Metanephros (tissue), 2 donors: ENCODE data around the gene IL23R. TPM values are rescaled to one million over a fixed set of nuclear protein-coding genes. Genes with fewer than 3 reads are reported as not detected.

Source experiments
- small RNA-seq: library from RNA; depleted of rRNA; stranded (forward); fragments of <200 nt; gene quantifications from one replicate; pipeline ENCODE3, GENCODE V24; 2014; ENCODE audit warnings: low replicate concordance
- total RNA-seq: library from RNA; depleted of rRNA; stranded (reverse); fragments of >200 nt; gene quantifications from one replicate; pipeline ENCODE4 v1.2.3, GENCODE V29; 2014

The IL23R gene
- 0.06 TPM for total RNA-seq

DNA sequence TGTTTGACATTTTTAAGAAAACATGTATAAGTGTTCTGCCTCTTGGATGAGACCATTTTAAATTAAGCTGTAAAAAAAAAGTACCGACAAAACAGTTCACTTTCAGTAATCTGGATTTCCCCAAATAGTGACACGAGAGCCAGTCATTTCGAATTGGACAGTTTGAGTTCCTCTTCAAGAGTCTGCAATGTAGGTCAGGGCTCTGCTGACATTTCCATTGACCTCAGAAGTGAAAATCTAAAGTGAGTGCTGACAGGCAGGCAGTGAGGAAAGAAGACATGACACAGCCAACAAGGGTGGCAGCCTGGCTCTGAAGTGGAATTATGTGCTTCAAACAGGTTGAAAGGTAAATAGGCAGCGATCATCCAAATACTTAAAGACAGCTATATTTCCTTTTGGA lies at the start of gene IL23R:
IL23R (plus strand) TSS at position 259 of the 400 bp plus-strand sequence. CDS start 1,667 bp downstream, outside the sequence.

DNA sequence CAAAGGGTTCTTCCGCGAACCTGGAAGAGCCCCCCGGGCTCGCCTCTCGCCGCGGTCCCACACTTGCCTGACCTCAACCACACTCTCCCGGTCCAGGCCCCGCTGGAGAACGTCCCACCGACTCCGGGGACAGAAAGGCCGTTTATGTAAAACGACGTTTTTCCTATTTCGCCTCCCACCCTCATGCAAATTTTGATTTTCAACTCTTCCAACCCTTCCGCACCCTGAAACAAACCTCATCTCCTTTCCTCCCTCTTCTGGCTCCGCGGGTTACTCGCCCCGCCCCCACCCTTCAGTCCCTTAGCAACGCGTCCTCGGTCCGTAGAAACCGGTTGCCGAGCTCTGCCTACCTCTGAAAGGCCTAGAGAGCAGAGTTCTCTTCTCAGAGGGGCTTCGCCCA lies 31.6 kb upstream of the IL23R start, which contains the start of gene C1orf141:
C1orf141 (minus strand) TSS at position 276 of the 400 bp plus-strand sequence. CDS start 7,730 bp downstream, outside the sequence.

GRCh38 chr1:67307251-67308060 lies 141.2 kb downstream of the IL23R start, which contains the start of gene IL12RB2:
Gene IL12RB2, plus strand, starts transcription at chr1:67307873. Its CDS starts 12,496 bp downstream, at chr1:67320369.

Small RNA genes lying within 50 kb of the gene (small RNA-seq; reads per million reads assigned to genes)
- gene RNU4ATAC4P (not detected), gene RNU6-586P (not detected)

Other genes with a start within 250 kb of the IL23R start
- 22.6 TPM for gene DNAI4, start 241.6 kb upstream of the IL23R start, total RNA-seq
- 23.3 TPM for gene MIER1, start 241.5 kb upstream of the IL23R start, total RNA-seq
- 11.2 TPM for gene SLC35D1, start 112.3 kb upstream of the IL23R start, total RNA-seq
- not detected for gene C1orf141, start 31.5 kb upstream of the IL23R start, total RNA-seq
- gene IL12RB2, start 141.4 kb downstream of the IL23R start, total RNA-seq = 1.3 TPM